KMS-11 (cell line): Measurements from ENCODE around the gene CACNB4.

ENCODE experiments used
- H2AFZ ChIP-seq: fragments of 200-600 bp; sonication (generic); 2 replicates; pipeline ENCODE4 v1.6.1; 2016; ENCODE audit warnings: antibody characterized with exemption, mixed run types, low read depth
- H3K27ac ChIP-seq: fragments of 200-600 bp; sonication (generic); 2 replicates; pipeline ENCODE4 v1.6.1; 2016; ENCODE audit warnings: mild to moderate bottlenecking, mixed run types
- H3K27me3 ChIP-seq: fragments of 200-600 bp; sonication (generic); 2 replicates; pipeline ENCODE4 v1.6.1; 2017; ENCODE audit warnings: mild to moderate bottlenecking, low read depth, mixed run types, moderate library complexity; ENCODE audit not compliant: insufficient read depth
- H3K36me3 ChIP-seq: fragments of 200-600 bp; sonication (generic); 2 replicates; pipeline ENCODE4 v1.6.1; 2017; ENCODE audit warnings: mild to moderate bottlenecking, mixed run types; ENCODE audit not compliant: insufficient read depth
- H3K4me1 ChIP-seq: fragments of 200-600 bp; sonication (generic); 2 replicates; pipeline ENCODE4 v1.6.1; 2016; ENCODE audit warnings: mild to moderate bottlenecking, low read depth, mixed run types; ENCODE audit not compliant: poor library complexity, severe bottlenecking
- H3K4me2 ChIP-seq: fragments of 200-600 bp; sonication (generic); 2 replicates; pipeline ENCODE4 v1.7.0; 2016; ENCODE audit warnings: mild to moderate bottlenecking, mixed run types
- H3K4me3 ChIP-seq: fragments of 200-600 bp; sonication (generic); IDR thresholded peaks from 2 replicates; pipeline ENCODE4 v1.6.1; 2017; ENCODE audit warnings: low read depth, low read length, mixed read lengths; ENCODE audit not compliant: insufficient read depth
- H3K79me2 ChIP-seq: fragments of 200-600 bp; sonication (generic); 2 replicates; pipeline ENCODE4 v1.6.1; 2016; ENCODE audit warnings: low read depth, mixed run types; ENCODE audit not compliant: insufficient read depth
- H3K9ac ChIP-seq: fragments of 200-600 bp; sonication (generic); 2 replicates; pipeline ENCODE4 v1.6.1; 2016; ENCODE audit warnings: mild to moderate bottlenecking, mixed run types
- H4K20me1 ChIP-seq: fragments of 200-600 bp; sonication (generic); 2 replicates; pipeline ENCODE4 v1.6.1; 2016; ENCODE audit warnings: mild to moderate bottlenecking, mixed run types; ENCODE audit not compliant: insufficient read depth
- CTCF ChIP-seq: fragments of 200-600 bp; sonication (generic); conservative IDR thresholded peaks from 2 replicates; pipeline ENCODE4 v1.6.1; 2017; ENCODE audit warnings: low read depth, mild to moderate bottlenecking, antibody characterized with exemption, low read length, moderate library complexity, mixed read lengths

The CACNB4 gene

GRCh38 chr2:151975460-151976414, 123.1 kb downstream of the CACNB4 start:
- no peak overlapping the region for H3K4me2 ChIP-seq
- no peak overlapping the region for H2AFZ ChIP-seq
- H3K27ac ChIP-seq = no peak overlapping the region
- H3K9ac ChIP-seq = no peak overlapping the region
- H3K36me3 ChIP-seq = no peaks in the 10 kb centered on the region
- no peaks in the 10 kb centered on the region for H3K4me1 ChIP-seq
- no peaks in the 10 kb centered on the region for H3K79me2 ChIP-seq
- TF ChIP-seq CTCF = no peak
- H3K27me3 ChIP-seq = no peaks in the 10 kb centered on the region
- no peaks in the 10 kb centered on the region for H4K20me1 ChIP-seq
- no peak overlapping the region for H3K4me3 ChIP-seq

- Histone ChIP-seq H2AFZ (no peak overlapping the region), H3K27ac (no peak overlapping the region), H3K4me2 (no peak overlapping the region), H3K9ac (no peak overlapping the region), H3K4me1 (no peaks in the 10 kb centered on the region), H3K79me2 (no peaks in the 10 kb centered on the region), H4K20me1 (no peaks in the 10 kb centered on the region), H3K36me3 (no peaks in the 10 kb centered on the region), H3K27me3 (no peaks in the 10 kb centered on the region), H3K4me3 (no peak overlapping the region)
- no peak for TF ChIP-seq CTCF
Measured at GRCh38 chr2:151974988-151975387, 123.9 kb downstream of the CACNB4 start.

- H3K36me3 ChIP-seq = no peaks in the 10 kb centered on the region
- no peak for TF ChIP-seq CTCF
- no peaks in the 10 kb centered on the region for H3K27me3 ChIP-seq
- H3K4me2 ChIP-seq = no peak overlapping the region
- H3K27ac ChIP-seq = no peak overlapping the region
- no peaks in the 10 kb centered on the region for H3K4me1 ChIP-seq
- H3K4me3 ChIP-seq = no peak overlapping the region
- no peaks in the 10 kb centered on the region for H3K79me2 ChIP-seq
- H4K20me1 ChIP-seq = no peaks in the 10 kb centered on the region
- H3K9ac ChIP-seq = no peak overlapping the region
- H2AFZ ChIP-seq = no peak overlapping the region
Measured at GRCh38 chr2:151973901-151974199, 125.0 kb downstream of the CACNB4 start.

- H3K4me2 ChIP-seq = no peak overlapping the region
- no peak overlapping the region for H3K4me3 ChIP-seq
- no peak for TF ChIP-seq CTCF
- H3K4me1 ChIP-seq = no peaks in the 10 kb centered on the region
- H3K27ac ChIP-seq = no peak overlapping the region
- no peak overlapping the region for H2AFZ ChIP-seq
- no peaks in the 10 kb centered on the region for H3K36me3 ChIP-seq
- H4K20me1 ChIP-seq = no peaks in the 10 kb centered on the region
- no peaks in the 10 kb centered on the region for H3K79me2 ChIP-seq
- no peak overlapping the region for H3K9ac ChIP-seq
- no peaks in the 10 kb centered on the region for H3K27me3 ChIP-seq
Measured at GRCh38 chr2:151973013-151973900, 125.6 kb downstream of the CACNB4 start.
